Testis (tissue), 3 donors: Measurements from ENCODE around the gene ASB2. TPM values are rescaled to one million over a fixed set of nuclear protein-coding genes. Genes with fewer than 3 reads are reported as not detected.

Experiments used
- DNase-seq: peaks from one replicate; pipeline ENCODE4 v3.0.0-alpha.2; 2019
- H3K27ac ChIP-seq, 2 donors: fragments of 200-600 bp; sonication (generic); one replicate each; pipeline ENCODE4 v1.5.1; 2019
- H3K27me3 ChIP-seq: fragments of 200-600 bp; sonication (generic); one replicate; pipeline ENCODE4 v1.5.1; 2019
- H3K36me3 ChIP-seq: fragments of 200-600 bp; sonication (generic); one replicate; pipeline ENCODE4 v1.5.1; 2017; ENCODE audit warnings: low read depth; ENCODE audit errors: missing control alignments
- H3K4me1 ChIP-seq: fragments of 200-600 bp; sonication (generic); one replicate; pipeline ENCODE4 v1.5.1; 2019
- H3K4me3 ChIP-seq, 2 donors: fragments of 200-600 bp; sonication (generic); one replicate each; pipeline ENCODE4 v1.5.1; 2017 to 2019
- H3K9me3 ChIP-seq: fragments of 200-600 bp; sonication (generic); one replicate; pipeline ENCODE4 v1.5.1; 2017
- CTCF ChIP-seq, 3 experiments: fragments of 450-650 bp in 2 of 3; fragments of 200-600 bp in 1 of 3; sonication (generic) in 1 of 3; IDR thresholded peaks; one replicate each; pipeline ENCODE4 v1.5.1; 2016 to 2019; ENCODE audit warnings: antibody characterized with exemption in 3 of 3, mild to moderate bottlenecking in 2 of 3, moderate library complexity in 1 of 3
- POLR2A ChIP-seq: fragments of 450-650 bp; IDR thresholded peaks from one replicate; pipeline ENCODE4 v1.6.1; 2017; ENCODE audit warnings: antibody characterized with exemption, mild to moderate bottlenecking, moderate library complexity
- WGBS, 2 donors: methylation state at CpG; one replicate each; pipeline ENCODE4 v1.1.5; 2018; 5-methylcytosine and 5-hydroxymethylcytosine counted together
- intact Hi-C: fragments of 100-400 bp; cut with DNase I; formaldehyde crosslinking; loops from one replicate; pipeline ENCODE4 v1.15.1; 2023; ENCODE audit warnings: low total_unique reads
- polyA plus RNA-seq: library from polyadenylated mRNA; stranded (reverse); fragments of 350-450 nt; fragmentation: Illumina TruSeq; extraction: RNeasy Lipid Tissue Mini Kit (QIAGEN cat#74804); gene quantifications from one replicate; pipeline ENCODE4 v1.2.3, GENCODE V29; 2014; ENCODE audit warnings: low read depth, low replicate concordance; ENCODE audit not compliant: insufficient read depth
- total RNA-seq, 2 donors: library from RNA; depleted of rRNA; stranded (reverse); fragments of >200 nt; gene quantifications; one replicate each; pipeline ENCODE4 v1.2.3, GENCODE V29; 2016

ASB2 gene
- total and polyA plus RNA-seq, 3 donors from 2014 or later, result 3.5 to 4.3 (median 3.7) TPM

- 81% methylated on average over 9 to 15 of the region's 15 CpGs for WGBS, 2 donors
- no peak for DNase-seq
- TF ChIP-seq CTCF (IDR thresholded peaks at IDR 0.05), result no peak
- TF ChIP-seq POLR2A, result no peak
- H3K4me1 ChIP-seq, result peaks cover 11% of the 10 kb centered on the region
- intact Hi-C loops, result no loop called here
- no peak overlapping the region for H3K4me3 ChIP-seq
- no peaks in the 10 kb centered on the region for H3K27me3 ChIP-seq
- H3K9me3 ChIP-seq, result no peaks in the 10 kb centered on the region
- H3K27ac ChIP-seq, result no peak overlapping the region
- H3K36me3 ChIP-seq, result no peaks in the 10 kb centered on the region
These were observed 78.2 kb downstream of the ASB2 start for GRCh38 chr14:93898081-93898611.

GRCh38 chr14:93897476-93897845 is 78.9 kb downstream of the ASB2 start:
- Histone ChIP-seq H3K27me3 (no peaks in the 10 kb centered on the region), H3K9me3 (no peaks in the 10 kb centered on the region), H3K27ac (no peak overlapping the region), H3K4me3 (no peak overlapping the region), H3K4me1 (peaks cover 14% of the 10 kb centered on the region), H3K36me3 (no peaks in the 10 kb centered on the region)
- 79 to 86% methylated on average over 5 of the region's 5 CpGs for WGBS, 2 donors
- no peak for DNase-seq
- TF ChIP-seq POLR2A (no peak), CTCF (IDR thresholded peaks at IDR 0.05) (no peak)
- intact Hi-C loops, result no loop called here

GRCh38 chr14:93895023-93895604 is 81.3 kb downstream of the ASB2 start:
- H3K4me1 ChIP-seq, result peaks cover 5% of the 10 kb centered on the region
- WGBS, 2 donors, result 81 to 91% methylated on average over 9 of the region's 9 CpGs
- H3K9me3 ChIP-seq, result no peaks in the 10 kb centered on the region
- intact Hi-C loops, result no loop called here
- TF ChIP-seq CTCF (IDR thresholded peaks at IDR 0.05) (no peak), POLR2A (no peak)
- H3K36me3 ChIP-seq, result no peaks in the 10 kb centered on the region
- no peak overlapping the region for H3K4me3 ChIP-seq
- H3K27me3 ChIP-seq, result no peaks in the 10 kb centered on the region
- no peak overlapping the region for H3K27ac ChIP-seq
- DNase-seq, result no peak

GRCh38 chr14:93893661-93894261 is 82.6 kb downstream of the ASB2 start:
- H3K4me3 ChIP-seq, result no peak overlapping the region
- no peak for DNase-seq
- TF ChIP-seq CTCF (IDR thresholded peaks at IDR 0.05), result no peak
- no peak for TF ChIP-seq POLR2A
- no peaks in the 10 kb centered on the region for H3K9me3 ChIP-seq
- no peak overlapping the region for H3K27ac ChIP-seq
- H3K36me3 ChIP-seq, result no peaks in the 10 kb centered on the region
- 38 to 52% methylated on average over 12 of the region's 12 CpGs for WGBS, 2 donors
- intact Hi-C loops, result no loop called here
- H3K27me3 ChIP-seq, result no peaks in the 10 kb centered on the region
- peaks cover 5% of the 10 kb centered on the region for H3K4me1 ChIP-seq
